ENCODE results near the gene COX6B2. TPM values are rescaled to one million over a fixed set of nuclear protein-coding genes. Genes with fewer than 3 reads are reported as not detected.

COX6B2 gene
- total and polyA plus RNA-seq, 2 of the 13 experiments (the other 11 are each of a cell fraction or from before 2014, with no cell fraction given): 0.21 TPM; not detected in 1

GRCh38 chr19:55308281-55308680 is 46.2 kb downstream of the COX6B2 start:
- H4K20me1 ChIP-seq (ENCODE audit: insufficient read depth, low read length): no peaks in the 10 kb centered on the region
- H3K27me3 ChIP-seq (ENCODE audit: control insufficient read depth in 1 of 2, insufficient read depth in 2 of 2, low read length in 2 of 2): peaks cover 0 to 5% of the 10 kb centered on the region in 2 experiments; a peak in 1 of 5 replicates
- H3K27ac ChIP-seq (ENCODE audit: extremely low read length, insufficient read depth, low read length): no peak overlapping the region
- FAIRE-seq: no peak
- ChIA-PET CTCF (ENCODE audit: low intra/inter-chr PET ratio, low total read pairs) (no interaction called here), POLR2A (no interaction called here)
- H3K4me1 ChIP-seq (ENCODE audit: insufficient read depth, low read length): peaks cover 14% of the 10 kb centered on the region
- in situ Hi-C loops (cut with HindIII; ENCODE audit: extremely low pct_ligation_motif_present, low pct_unique_long_range_greater_than_20kb) (no loop called here), intact Hi-C loops (cut with micrococcal nuclease; ENCODE audit: unreplicated experiment) (no loop called here)
- BruUV-seq (replicated peaks): no TSS peak
- H3K79me2 ChIP-seq (ENCODE audit: insufficient read depth, low read length): no peaks in the 10 kb centered on the region
- H3K4me2 ChIP-seq (ENCODE audit: low read depth, low read length): no peak overlapping the region
- no peaks in the 10 kb centered on the region for H3K9me3 ChIP-seq (ENCODE audit: low read length)
- no peak overlapping the region for H2AFZ ChIP-seq (ENCODE audit: low read length)
- TF ChIP-seq ZNF691 (CRISPR knock-in tag; IDR thresholded peaks at IDR 0.05; ENCODE audit: borderline replicate concordance, low read depth): no peak
- no peak for TF ChIP-seq RNF2 (conservative IDR thresholded peaks at IDR 0.05; ENCODE audit: low read depth)
- no peak for TF ChIP-seq NPAS2 (CRISPR knock-in tag; IDR thresholded peaks at IDR 0.05; ENCODE audit: borderline replicate concordance)
- no peak for TF ChIP-seq ZFY (CRISPR knock-in tag; IDR thresholded peaks at IDR 0.05)
- no peak for TF ChIP-seq MAFK (conservative IDR thresholded peaks at IDR 0.05 in 1 of 2, IDR thresholded peaks at IDR 0.05 in 1 of 2; ENCODE audit: low read length in 2 of 2)
- TF ChIP-seq TIGD3 (CRISPR knock-in tag; IDR thresholded peaks at IDR 0.05; ENCODE audit: borderline replicate concordance): no peak
- no peak for TF ChIP-seq ZNF251 (CRISPR knock-in tag; IDR thresholded peaks at IDR 0.05)
- TF ChIP-seq HOXD1 (CRISPR knock-in tag; IDR thresholded peaks at IDR 0.05): no peak
- TF ChIP-seq PATZ1 (CRISPR knock-in tag; IDR thresholded peaks at IDR 0.05): no peak
- TF ChIP-seq TAF1 (CRISPR knock-in tag; IDR thresholded peaks at IDR 0.05): no peak
- no peak for TF ChIP-seq AGO1 (IDR thresholded peaks at IDR 0.05; ENCODE audit: low read depth, low read length, poor library complexity, severe bottlenecking)
- no peak for TF ChIP-seq ZUFSP (CRISPR knock-in tag; IDR thresholded peaks at IDR 0.05; ENCODE audit: borderline replicate concordance)
- no peak for TF ChIP-seq ZNF781 (CRISPR knock-in tag; IDR thresholded peaks at IDR 0.05; ENCODE audit: borderline replicate concordance, not compliant biosample characterization)
- TF ChIP-seq ZNF709 (CRISPR knock-in tag; IDR thresholded peaks at IDR 0.05): no peak
- no peak for TF ChIP-seq BHLHE40 (IDR thresholded peaks at IDR 0.05; ENCODE audit: low read length)
- no peak for TF ChIP-seq ZNF260 (CRISPR knock-in tag; IDR thresholded peaks at IDR 0.05; ENCODE audit: borderline replicate concordance, low read depth)
- no peak for TF ChIP-seq ZNF672 (CRISPR knock-in tag; IDR thresholded peaks at IDR 0.05)
- TF ChIP-seq SIN3A (IDR thresholded peaks at IDR 0.05; ENCODE audit: borderline replicate concordance, low read depth, low read length): no peak
- TF ChIP-seq MXD4 (CRISPR knock-in tag; IDR thresholded peaks at IDR 0.05): no peak
- TF ChIP-seq NR2F6 (IDR thresholded peaks at IDR 0.05): no peak
- no peak for TF ChIP-seq NR2F6 (CRISPR knock-in tag; IDR thresholded peaks at IDR 0.05)
- ATAC-seq: no peak
- no peak for DNase-seq (ENCODE audit: low spot score)
- H3K36me3 ChIP-seq (replicated peaks in 1 of 2; ENCODE audit: control insufficient read depth in 1 of 2, insufficient read depth in 2 of 2, low read length in 2 of 2): no peaks in the 10 kb centered on the region
- no peak overlapping the region for H3K9ac ChIP-seq (ENCODE audit: insufficient read depth, low read depth, low read length)
- no peak overlapping the region for H3K4me3 ChIP-seq (replicated peaks in 1 of 3; ENCODE audit: insufficient read depth in 1 of 3, low read depth in 2 of 3, low read length in 3 of 3)
- 80% methylated on average over 11 of the region's 11 CpGs for WGBS (ENCODE audit: low lambda C conversion rate)

All from HepG2 (cell line).